PC-3 (cell line): ENCODE data around the gene CCL7. TPM values are rescaled to one million over a fixed set of nuclear protein-coding genes. Genes with fewer than 3 reads are reported as not detected.

Experiments used
- ATAC-seq: fragments of 200-7000 bp; cut with Tn5 transposase; 2 replicates; pipeline ENCODE4 v1.9.1; 2020; ENCODE audit warnings: mild to moderate bottlenecking, moderate library complexity
- BruUV-seq: library from RNA; stranded (reverse); fragments of 400-500 nt; replicated peaks from 2 replicates; lab custom pipeline; 2021; lab: Mats Ljungman, UMichigan
- CTCF ChIA-PET: fragments of 300-600 bp; sonication (Branson Sonifier 250); formaldehyde crosslinking; loops from one replicate; lab custom pipeline; 2022; ENCODE audit warnings: antibody characterized with exemption; lab: Charles Lee
- POLR2A ChIA-PET: fragments of 300-600 bp; sonication (Branson Sonifier 250); formaldehyde crosslinking; loops from one replicate; lab custom pipeline; 2022; ENCODE audit warnings: antibody characterized with exemption; ENCODE audit not compliant: unreplicated experiment; lab: Charles Lee
- DNase-seq: peaks from one replicate; pipeline ENCODE4 v3.0.0-alpha.2; 2015
- H2AFZ ChIP-seq: fragments of 300-600 bp; sonication (generic); 2 replicates; pipeline ENCODE4 v1.6.0; 2016; ENCODE audit warnings: antibody characterized with exemption, low read length
- H3F3A ChIP-seq: fragments of 300-600 bp; sonication (generic); one replicate; pipeline ENCODE4 v1.6.0; 2017; ENCODE audit warnings: antibody characterized with exemption, low read length, control low read depth, mild to moderate bottlenecking; ENCODE audit not compliant: unreplicated experiment
- H3K27ac ChIP-seq: fragments of 300-600 bp; sonication (generic); 2 replicates; pipeline ENCODE4 v1.5.1; 2016; ENCODE audit warnings: mild to moderate bottlenecking, low read length
- H3K27me3 ChIP-seq: fragments of 300-600 bp; sonication (generic); 2 replicates; pipeline ENCODE4 v1.6.1; 2016; ENCODE audit warnings: low read length, mixed read lengths
- H3K36me3 ChIP-seq: fragments of 300-600 bp; sonication (generic); 2 replicates; pipeline ENCODE4 v1.6.1; 2016; ENCODE audit warnings: low read depth, mixed run types, low read length, mixed read lengths
- H3K4me1 ChIP-seq: fragments of 300-600 bp; sonication (generic); 2 replicates; pipeline ENCODE4 v1.5.1; 2016; ENCODE audit warnings: low read length; ENCODE audit not compliant: insufficient read depth
- H3K4me2 ChIP-seq: fragments of 300-600 bp; sonication (generic); 2 replicates; pipeline ENCODE4 v1.6.0; 2016; ENCODE audit warnings: low read length
- H3K4me3 ChIP-seq: fragments of 300-600 bp; sonication (generic); 2 replicates; pipeline ENCODE4 v1.5.1; 2016; ENCODE audit warnings: mild to moderate bottlenecking, low read length, mixed read lengths
- H3K79me2 ChIP-seq: fragments of 300-600 bp; sonication (generic); 2 replicates; pipeline ENCODE4 v1.6.1; 2017; ENCODE audit warnings: low read length, mixed read lengths
- H3K9ac ChIP-seq: fragments of 300-600 bp; sonication (generic); 2 replicates; pipeline ENCODE4 v1.6.0; 2016; ENCODE audit warnings: mild to moderate bottlenecking, low read length
- H3K9me2 ChIP-seq: fragments of 300-600 bp; sonication (generic); replicated peaks from 2 replicates; pipeline ENCODE4 v1.6.1; 2016; ENCODE audit warnings: mixed run types, low read length, mixed read lengths
- H3K9me3 ChIP-seq: fragments of 300-600 bp; sonication (generic); 2 replicates; pipeline ENCODE4 v1.6.1; 2016; ENCODE audit warnings: low read length, mixed read lengths
- H4K20me1 ChIP-seq: fragments of 300-600 bp; sonication (generic); 2 replicates; pipeline ENCODE4 v1.6.1; 2016; ENCODE audit warnings: low read length, mixed read lengths
- EZH2 ChIP-seq: fragments of 300-600 bp; sonication (generic); IDR thresholded peaks from one replicate; pipeline ENCODE4 v1.6.1; 2017; ENCODE audit warnings: antibody characterized with exemption, mild to moderate bottlenecking, low read length; ENCODE audit not compliant: unreplicated experiment
- EZH2phosphoT487 ChIP-seq: fragments of 300-600 bp; sonication (generic); IDR thresholded peaks from 2 replicates; pipeline ENCODE4 v1.6.1; 2018; ENCODE audit warnings: mild to moderate bottlenecking, antibody characterized with exemption, low read length, borderline replicate concordance
- intact Hi-C: fragments of 100-400 bp; cut with micrococcal nuclease; formaldehyde crosslinking; loops from 2 replicates; pipeline ENCODE4 v1.9.0; 2023
- total RNA-seq: library from RNA; depleted of rRNA; stranded (reverse); fragments of >200 nt; gene quantifications from 2 replicates; pipeline ENCODE4 v1.2.3, GENCODE V29; 2014
- TF ChIP-seq, protein P1 (sequence below): fragments of 300-600 bp; sonication (generic); conservative IDR thresholded peaks from 2 replicates; pipeline ENCODE4 v1.5.1; 2017; ENCODE audit warnings: antibody characterized with exemption, low read depth, mild to moderate bottlenecking, low read length

Gene CCL7
- total RNA-seq, 1 experiment from 2014 or later = not detected

DNA sequence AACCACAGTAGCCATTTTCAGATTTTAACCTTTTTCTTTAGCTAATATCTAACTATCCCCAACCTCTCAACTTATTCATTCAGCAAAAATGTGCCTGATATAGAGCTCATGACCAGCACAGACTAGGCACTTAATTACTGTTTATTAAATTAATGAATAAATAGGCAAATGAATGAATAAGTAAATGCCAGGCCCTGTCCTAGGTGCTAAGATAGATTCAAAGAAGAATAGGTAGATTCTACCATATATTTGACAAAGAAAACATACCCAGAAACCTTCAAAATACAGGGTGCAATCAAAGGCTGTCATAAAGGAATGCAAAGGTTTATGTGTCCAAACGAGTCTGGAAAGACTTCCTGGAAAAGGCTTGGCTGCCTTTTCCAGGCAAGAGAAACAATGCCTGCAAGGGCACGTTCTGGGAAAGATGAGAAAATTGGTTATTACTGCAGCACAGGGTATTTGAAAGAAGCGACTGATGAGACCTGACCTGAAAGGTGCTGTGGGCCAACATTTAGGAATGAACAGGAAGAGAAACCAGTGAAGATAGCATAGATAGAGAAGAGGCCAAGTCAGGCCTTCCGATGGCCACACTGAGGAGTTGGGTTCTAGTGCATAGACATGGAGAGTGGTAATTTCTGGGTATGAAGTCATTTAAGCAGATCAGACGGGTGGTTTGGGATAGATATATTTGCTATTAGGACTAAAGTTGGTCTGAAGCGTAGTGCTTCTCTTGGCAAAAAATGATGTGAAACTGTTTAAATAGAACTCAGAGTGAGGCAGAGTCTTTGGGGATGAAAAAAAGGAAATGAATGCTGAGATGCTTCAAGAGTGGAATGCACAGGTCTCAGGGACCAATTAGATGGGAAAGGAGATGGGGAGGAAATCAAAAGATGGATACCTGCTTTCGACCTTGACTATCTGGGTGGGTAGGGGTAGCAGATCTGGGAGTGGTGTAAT is 26.4 kb upstream of the CCL7 start:
- H2AFZ ChIP-seq = no peak overlapping the region
- no peaks in the 10 kb centered on the region for H3K79me2 ChIP-seq
- H3K27ac ChIP-seq = no peak overlapping the region
- no peaks in the 10 kb centered on the region for H3K9me2 ChIP-seq
- H4K20me1 ChIP-seq = no peaks in the 10 kb centered on the region
- POLR2A ChIA-PET = no interaction called here
- no peaks in the 10 kb centered on the region for H3K9me3 ChIP-seq
- H3K4me1 ChIP-seq = no peaks in the 10 kb centered on the region
- H3K36me3 ChIP-seq = no peaks in the 10 kb centered on the region
- BruUV-seq = no TSS peak
- H3K4me2 ChIP-seq = no peak overlapping the region
- H3K27me3 ChIP-seq = no peaks in the 10 kb centered on the region
- intact Hi-C loops = no loop called here
- no peak overlapping the region for H3K4me3 ChIP-seq
- H3F3A ChIP-seq = no peaks in the 10 kb centered on the region
- no peak for ATAC-seq
- CTCF ChIA-PET = no interaction called here
- no peak for DNase-seq
- no peak overlapping the region for H3K9ac ChIP-seq
- no peak for TF ChIP-seq EZH2phosphoT487
- TF ChIP-seq, protein P1, sequence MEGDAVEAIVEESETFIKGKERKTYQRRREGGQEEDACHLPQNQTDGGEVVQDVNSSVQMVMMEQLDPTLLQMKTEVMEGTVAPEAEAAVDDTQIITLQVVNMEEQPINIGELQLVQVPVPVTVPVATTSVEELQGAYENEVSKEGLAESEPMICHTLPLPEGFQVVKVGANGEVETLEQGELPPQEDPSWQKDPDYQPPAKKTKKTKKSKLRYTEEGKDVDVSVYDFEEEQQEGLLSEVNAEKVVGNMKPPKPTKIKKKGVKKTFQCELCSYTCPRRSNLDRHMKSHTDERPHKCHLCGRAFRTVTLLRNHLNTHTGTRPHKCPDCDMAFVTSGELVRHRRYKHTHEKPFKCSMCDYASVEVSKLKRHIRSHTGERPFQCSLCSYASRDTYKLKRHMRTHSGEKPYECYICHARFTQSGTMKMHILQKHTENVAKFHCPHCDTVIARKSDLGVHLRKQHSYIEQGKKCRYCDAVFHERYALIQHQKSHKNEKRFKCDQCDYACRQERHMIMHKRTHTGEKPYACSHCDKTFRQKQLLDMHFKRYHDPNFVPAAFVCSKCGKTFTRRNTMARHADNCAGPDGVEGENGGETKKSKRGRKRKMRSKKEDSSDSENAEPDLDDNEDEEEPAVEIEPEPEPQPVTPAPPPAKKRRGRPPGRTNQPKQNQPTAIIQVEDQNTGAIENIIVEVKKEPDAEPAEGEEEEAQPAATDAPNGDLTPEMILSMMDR = no peak
- no peak for TF ChIP-seq EZH2

DNA sequence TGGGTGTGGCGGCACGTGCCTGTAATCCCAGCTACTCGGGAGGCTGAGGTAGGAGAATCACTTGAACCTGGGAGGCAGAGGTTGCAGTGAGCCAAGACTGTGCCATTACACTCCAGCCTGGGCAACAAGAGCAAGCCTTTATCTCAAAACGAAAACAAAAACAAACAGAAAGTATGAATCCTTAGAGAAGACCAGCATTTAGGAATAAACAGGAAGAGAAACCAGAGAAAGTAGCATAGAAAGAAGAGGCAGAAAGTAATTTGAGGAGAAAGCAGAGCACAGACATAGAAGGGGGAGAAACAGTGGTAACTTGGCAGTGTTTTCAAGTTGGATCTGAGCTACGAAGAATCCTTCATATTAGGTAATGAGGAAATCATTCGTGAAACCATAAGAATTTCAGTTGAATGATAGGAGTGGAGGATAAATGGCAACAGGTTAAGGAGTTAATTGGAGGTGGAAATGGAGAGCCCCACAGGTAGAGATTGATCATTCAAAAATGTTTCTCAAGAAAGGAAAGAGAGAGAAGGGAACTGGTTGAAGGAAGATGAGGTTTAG is 24.6 kb upstream of the CCL7 start:
- CTCF ChIA-PET = no interaction called here

More for the DNA sequence above, 24.6 kb upstream of the CCL7 start:
- ATAC-seq = no peak
- no peak overlapping the region for H2AFZ ChIP-seq
- H3K79me2 ChIP-seq = no peaks in the 10 kb centered on the region
- no peaks in the 10 kb centered on the region for H3F3A ChIP-seq
- no peaks in the 10 kb centered on the region for H3K27me3 ChIP-seq
- H3K27ac ChIP-seq = no peak overlapping the region
- no peaks in the 10 kb centered on the region for H3K9me3 ChIP-seq
- BruUV-seq = no TSS peak
- no peak overlapping the region for H3K4me2 ChIP-seq
- H3K4me3 ChIP-seq = no peak overlapping the region
- TF ChIP-seq EZH2 = no peak
- TF ChIP-seq, protein P1 = no peak
- no peak for TF ChIP-seq EZH2phosphoT487
- H3K36me3 ChIP-seq = no peaks in the 10 kb centered on the region
- DNase-seq = no peak
- POLR2A ChIA-PET = no interaction called here
- H3K9me2 ChIP-seq = no peaks in the 10 kb centered on the region
- intact Hi-C loops = no loop called here
- H3K4me1 ChIP-seq = no peaks in the 10 kb centered on the region
- no peaks in the 10 kb centered on the region for H4K20me1 ChIP-seq
- H3K9ac ChIP-seq = no peak overlapping the region
